Suprapubic skin (tissue), 4 donors: ENCODE results near the gene CRYGS.

Source experiments
- CTCF ChIP-seq, 2 donors: fragments of 200-600 bp in 1 of 2; fragments of 450-650 bp in 1 of 2; sonication (generic) in 1 of 2; IDR thresholded peaks; one replicate each; pipeline ENCODE4 v1.5.1; 2016 to 2019; ENCODE audit warnings: antibody characterized with exemption in 2 of 2, mild to moderate bottlenecking in 1 of 2, moderate library complexity in 1 of 2
- EP300 ChIP-seq: sonication (generic); formaldehyde crosslinking; IDR thresholded peaks from one replicate; pipeline ENCODE4 v1.6.1; 2017; ENCODE audit warnings: antibody characterized with exemption
- POLR2AphosphoS5 ChIP-seq, 3 donors: sonication (generic); formaldehyde crosslinking; IDR thresholded peaks; one replicate each; pipeline ENCODE4 v1.6.1; 2017; ENCODE audit warnings: antibody characterized with exemption in 3 of 3

DNA sequence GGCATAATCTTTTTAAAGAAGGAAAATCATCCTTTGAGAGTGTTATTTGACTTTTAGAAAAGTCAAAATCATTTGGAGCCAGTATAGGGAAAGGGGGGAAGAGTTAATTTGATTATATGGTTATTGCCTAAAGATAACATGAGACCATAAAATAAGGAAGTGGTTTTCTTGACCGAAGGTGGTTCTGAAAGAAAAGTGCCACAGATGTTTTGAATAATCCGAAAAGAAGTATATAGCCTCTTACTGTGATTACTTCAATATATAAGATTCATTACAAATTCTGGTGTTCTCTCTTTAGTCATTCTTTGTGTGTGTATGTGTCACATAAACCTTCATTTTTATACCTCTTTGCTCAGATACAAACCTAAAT is 27.4 kb upstream of the CRYGS start:
- TF ChIP-seq POLR2AphosphoS5 (IDR thresholded peaks at IDR 0.05) (no peak), EP300 (no peak), CTCF (IDR thresholded peaks at IDR 0.05) (no peak)
